ENCODE data around the gene NOS1AP. TPM values are rescaled to one million over a fixed set of nuclear protein-coding genes. Genes with fewer than 3 reads are reported as not detected.

NOS1AP gene
- total RNA-seq, 1 donor = 0.43 TPM

- no peak overlapping the region for H3K4me3 ChIP-seq (ENCODE audit: low read depth, low read length)
- TF ChIP-seq CTCF (IDR thresholded peaks at IDR 0.05; ENCODE audit: insufficient read depth, low read depth, low read length) = no peak
- no peak for DNase-seq (ENCODE audit: low read depth)
Measured at GRCh38 chr1:162230517-162230916, 161.0 kb downstream of the NOS1AP start.

GRCh38 chr1:162232034-162232711, 162.7 kb downstream of the NOS1AP start:
- no peak overlapping the region for H3K4me3 ChIP-seq (ENCODE audit: low read depth, low read length)
- no peak for TF ChIP-seq CTCF (IDR thresholded peaks at IDR 0.05; ENCODE audit: insufficient read depth, low read depth, low read length)
- DNase-seq (ENCODE audit: low read depth) = no peak

DNA sequence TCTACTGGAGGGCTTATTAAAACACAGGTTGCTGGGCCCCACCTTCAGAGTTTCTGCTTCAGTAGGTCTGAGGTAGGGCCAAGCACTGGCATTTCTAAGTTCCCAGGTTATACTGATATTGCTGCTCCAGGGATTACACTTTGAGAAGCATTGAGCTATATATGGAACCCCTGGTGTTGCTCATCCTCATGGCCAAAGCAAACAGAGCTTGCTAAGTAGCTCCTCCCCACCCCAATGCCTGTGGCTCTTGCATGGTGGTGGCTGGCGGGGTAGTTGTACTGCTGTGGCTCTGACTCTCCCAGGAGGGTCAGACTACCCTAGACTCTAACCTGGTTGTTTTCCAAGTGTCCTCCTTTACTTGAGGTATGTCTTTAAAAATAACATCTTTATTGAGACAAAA, 163.6 kb downstream of the NOS1AP start:
- no peak for TF ChIP-seq CTCF (IDR thresholded peaks at IDR 0.05; ENCODE audit: insufficient read depth, low read depth, low read length)
- no peak for DNase-seq (ENCODE audit: low read depth)
- no peak overlapping the region for H3K4me3 ChIP-seq (ENCODE audit: low read depth, low read length)

DNA sequence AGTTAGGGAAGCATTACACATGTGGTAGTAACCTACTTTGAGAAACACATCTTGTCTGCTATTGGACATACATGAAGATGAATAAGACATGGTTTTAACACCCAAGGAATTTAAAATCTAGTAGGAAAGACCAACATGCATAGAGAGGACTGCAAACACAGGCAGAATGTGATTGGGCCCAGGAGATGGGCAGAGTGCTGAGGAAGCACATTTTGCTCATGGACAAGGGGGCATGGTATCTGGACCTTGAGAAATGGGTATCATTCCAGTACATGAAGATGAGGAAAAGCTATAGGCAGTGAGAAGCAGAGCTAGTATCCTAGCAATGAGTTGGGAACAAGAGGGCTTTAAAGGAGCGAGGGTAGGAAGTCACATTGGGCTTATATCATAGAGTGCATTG, 164.4 kb downstream of the NOS1AP start:
- no peak overlapping the region for H3K4me3 ChIP-seq (ENCODE audit: low read depth, low read length)
- DNase-seq (ENCODE audit: low read depth) = no peak
- no peak for TF ChIP-seq CTCF (IDR thresholded peaks at IDR 0.05; ENCODE audit: insufficient read depth, low read depth, low read length)

GRCh38 chr1:162234571-162234970, 165.1 kb downstream of the NOS1AP start:
- no peak overlapping the region for H3K4me3 ChIP-seq (ENCODE audit: low read depth, low read length)
- DNase-seq (ENCODE audit: low read depth) = no peak
- TF ChIP-seq CTCF (IDR thresholded peaks at IDR 0.05; ENCODE audit: insufficient read depth, low read depth, low read length) = no peak

- peak; percentile 75 for DNase-seq (ENCODE audit: low read depth)
- TF ChIP-seq CTCF (IDR thresholded peaks at IDR 0.05; ENCODE audit: insufficient read depth, low read depth, low read length) = no peak
- H3K4me3 ChIP-seq (ENCODE audit: low read depth, low read length) = no peak overlapping the region
Measured at GRCh38 chr1:162235241-162235800, 165.8 kb downstream of the NOS1AP start.

GRCh38 chr1:162236201-162236600, 166.7 kb downstream of the NOS1AP start:
- no peak for DNase-seq (ENCODE audit: low read depth)
- TF ChIP-seq CTCF (IDR thresholded peaks at IDR 0.05; ENCODE audit: insufficient read depth, low read depth, low read length) = no peak
- H3K4me3 ChIP-seq (ENCODE audit: low read depth, low read length) = no peak overlapping the region
